SK-N-SH (cell line): ENCODE measurements around the gene CACNA2D4. TPM values are rescaled to one million over a fixed set of nuclear protein-coding genes. Genes with fewer than 3 reads are reported as not detected.

Source experiments
- CTCF ChIA-PET: fragments of 300-600, 350-600 bp; formaldehyde crosslinking; extraction: SDS; loops from one replicate; lab custom pipeline; 2021; lab: Yijun Ruan, JAX
- POLR2A ChIA-PET: fragments of 350-600 bp; sonication (Branson Sonifier 250); formaldehyde crosslinking; extraction: SDS; loops from one replicate; lab custom pipeline; 2020; ENCODE audit warnings: antibody characterized with exemption, inconsistent platforms; lab: Yijun Ruan, JAX
- DNase-seq: peaks from one replicate; pipeline ENCODE4 v3.0.0; 2012
- H2AFZ ChIP-seq: fragments of 200-600 bp; sonication (generic); 2 replicates; pipeline ENCODE4 v1.8.1; 2016; ENCODE audit warnings: antibody characterized with exemption, mild to moderate bottlenecking, low read depth
- H3F3A ChIP-seq: fragments of 200-600 bp; sonication (generic); replicated peaks from 2 replicates; pipeline ENCODE3; 2016; ENCODE audit warnings: antibody characterized with exemption, mild to moderate bottlenecking; ENCODE audit not compliant: insufficient read depth
- H3K27ac ChIP-seq, 2 experiments: fragments of 200-500 bp in 1 of 2; fragments of 200-600 bp in 1 of 2; sonication (Bioruptor generic) in 1 of 2; sonication (generic), shearing (Covaris generic) in 1 of 2; 2 replicates each; pipeline versions ENCODE4 v1.5.1 to v1.6.1; 2014 to 2016; ENCODE audit warnings: low read depth in 2 of 2, inconsistent platforms in 1 of 2, low read length in 1 of 2, mild to moderate bottlenecking in 1 of 2, mixed read lengths in 1 of 2
- H3K27me3 ChIP-seq: fragments of 200-600 bp; sonication (generic), shearing (Covaris generic); 2 replicates; pipeline ENCODE4 v1.6.1; 2016; ENCODE audit warnings: mixed run types; ENCODE audit not compliant: insufficient read depth
- H3K36me3 ChIP-seq, 2 experiments: fragments of 200-500 bp in 1 of 2; fragments of 200-600 bp in 1 of 2; sonication (Bioruptor generic) in 1 of 2; sonication (generic) in 1 of 2; replicated peaks in 1 of 2; 2 replicates each; pipeline versions ENCODE3 to v1.5.1; 2014 to 2016; ENCODE audit warnings: low read length in 1 of 2, mild to moderate bottlenecking in 1 of 2; ENCODE audit not compliant: insufficient read depth in 2 of 2, control insufficient read depth in 1 of 2
- H3K4me1 ChIP-seq, 2 experiments: fragments of 200-500 bp in 1 of 2; fragments of 200-600 bp in 1 of 2; sonication (Bioruptor generic) in 1 of 2; sonication (generic), shearing (Covaris generic) in 1 of 2; 2 replicates each; pipeline versions ENCODE4 v1.5.1 to v1.6.1; 2014 to 2016; ENCODE audit warnings: low read depth in 1 of 2, low read length in 1 of 2, mixed run types in 1 of 2; ENCODE audit not compliant: insufficient read depth in 2 of 2, control insufficient read depth in 1 of 2
- H3K4me2 ChIP-seq: fragments of 200-600 bp; sonication (generic), shearing (Covaris generic); 2 replicates; pipeline ENCODE4 v1.6.1; 2017; ENCODE audit warnings: mixed run types
- H3K4me3 ChIP-seq, 2 experiments: fragments of 200-500 bp in 1 of 2; fragments of 200-600 bp in 1 of 2; sonication (Bioruptor generic) in 1 of 2; sonication (generic), shearing (Covaris generic) in 1 of 2; 2 replicates each; pipeline versions ENCODE4 v1.5.1 to v1.8.1; 2014 to 2016; ENCODE audit warnings: low read depth in 2 of 2, inconsistent platforms in 1 of 2, low read length in 1 of 2, mild to moderate bottlenecking in 1 of 2, mixed read lengths in 1 of 2, moderate library complexity in 1 of 2
- H3K79me2 ChIP-seq: fragments of 200-600 bp; sonication (generic); 2 replicates; pipeline ENCODE4 v1.8.1; 2017; ENCODE audit warnings: mild to moderate bottlenecking; ENCODE audit not compliant: insufficient read depth
- H3K9ac ChIP-seq: fragments of 200-600 bp; sonication (generic); 2 replicates; pipeline ENCODE4 v1.6.1; 2017; ENCODE audit warnings: mixed run types
- H3K9me2 ChIP-seq: fragments of 200-600 bp; sonication (generic); 2 replicates; pipeline ENCODE4 v1.6.1; 2017; ENCODE audit warnings: mixed run types
- H3K9me3 ChIP-seq: fragments of 200-600 bp; sonication (generic); 2 replicates; pipeline ENCODE4 v1.6.1; 2017; ENCODE audit warnings: mixed run types, mild to moderate bottlenecking, moderate library complexity
- H4K20me1 ChIP-seq: fragments of 200-600 bp; sonication (generic); 2 replicates; pipeline ENCODE4 v1.6.1; 2017; ENCODE audit warnings: mild to moderate bottlenecking, mixed run types; ENCODE audit not compliant: insufficient read depth
- ELF1 ChIP-seq: IDR thresholded peaks from 2 replicates; pipeline ENCODE4 v1.4.0; 2012
- EZH2phosphoT487 ChIP-seq: fragments of 200-600 bp; sonication (generic); IDR thresholded peaks from 2 replicates; pipeline ENCODE4 v1.6.1; 2017; ENCODE audit warnings: low read depth, mixed run types, mild to moderate bottlenecking, antibody characterized with exemption, moderate library complexity, borderline replicate concordance
- FOSL2 ChIP-seq: IDR thresholded peaks from 2 replicates; pipeline ENCODE4 v1.4.0; 2012; ENCODE audit warnings: low read depth, mild to moderate bottlenecking, moderate library complexity, borderline replicate concordance
- FOXJ3 ChIP-seq: sonication (generic); formaldehyde crosslinking; IDR thresholded peaks from 2 replicates; pipeline ENCODE4 v1.5.1; 2020; ENCODE audit warnings: mild to moderate bottlenecking, missing genetic modification reagents
- FOXM1 ChIP-seq: IDR thresholded peaks from 2 replicates; pipeline ENCODE4 v1.4.0; 2012; ENCODE audit warnings: low read depth, mild to moderate bottlenecking
- GATA2 ChIP-seq: sonication (generic); formaldehyde crosslinking; IDR thresholded peaks from 2 replicates; pipeline ENCODE4 v1.5.0; 2020; ENCODE audit warnings: mild to moderate bottlenecking, missing genetic modification reagents
- NRF1 ChIP-seq: IDR thresholded peaks from 2 replicates; pipeline ENCODE4 v1.6.1; 2012; ENCODE audit warnings: low read depth, mild to moderate bottlenecking, low read length
- PBX3 ChIP-seq: IDR thresholded peaks from 2 replicates; pipeline ENCODE4; 2012
- POLR2AphosphoS5 ChIP-seq: IDR thresholded peaks from 2 replicates; pipeline ENCODE4 v1.6.1; 2012; ENCODE audit warnings: low read depth, low read length
- RFX5 ChIP-seq: IDR thresholded peaks from 2 replicates; pipeline ENCODE4 v1.6.1; 2012; ENCODE audit warnings: mild to moderate bottlenecking, improper control_type of control experiment, low read length
- RXRA ChIP-seq: IDR thresholded peaks from 2 replicates; pipeline ENCODE4 v1.4.0; 2012; ENCODE audit warnings: low read depth, mild to moderate bottlenecking, borderline replicate concordance
- TCF12 ChIP-seq: IDR thresholded peaks from 2 replicates; pipeline ENCODE4 v1.4.0; 2012
- USF2 ChIP-seq: fragments of 150-350 bp; IDR thresholded peaks from 2 replicates; pipeline ENCODE4 v1.6.1; 2017; ENCODE audit warnings: antibody characterized with exemption, low read length, low read depth, borderline replicate concordance
- YY1 ChIP-seq: IDR thresholded peaks from 2 replicates; pipeline ENCODE4 v1.4.0; 2012; ENCODE audit warnings: low read depth, mild to moderate bottlenecking
- WGBS: methylation state at CpG from one replicate; pipeline ENCODE4 v1.1.6; 2017; ENCODE audit warnings: low lambda C conversion rate; 5-methylcytosine and 5-hydroxymethylcytosine counted together
- polyA plus RNA-seq, 3 experiments: library from polyadenylated mRNA; depleted of rRNA; stranded (reverse); fragments of >200 nt; gene quantifications; 2 replicates each; pipeline ENCODE4 v1.2.3, GENCODE V29; 2012
- TF ChIP-seq, protein P1 (sequence below): IDR thresholded peaks from 2 replicates; pipeline ENCODE4 v1.4.0; 2012; ENCODE audit warnings: low read depth, borderline replicate concordance
- TF ChIP-seq, protein P2 (sequence below): fragments of 200-600 bp; sonication (generic); IDR thresholded peaks from 2 replicates; pipeline ENCODE4 v1.6.1; 2017; ENCODE audit warnings: antibody characterized with exemption, mild to moderate bottlenecking, moderate library complexity
- TF ChIP-seq, protein P3 (sequence below): IDR thresholded peaks from 2 replicates; pipeline ENCODE4 v1.4.0; 2012; ENCODE audit warnings: low read depth
- TF ChIP-seq, protein P4 (sequence below): fragments of 150-350 bp; IDR thresholded peaks from 2 replicates; pipeline ENCODE4 v1.6.1; 2016; ENCODE audit warnings: mild to moderate bottlenecking, low read depth, low read length
- TF ChIP-seq, protein P5 (sequence below): IDR thresholded peaks from 2 replicates; pipeline ENCODE4 v1.4.0; 2012; ENCODE audit warnings: low read depth, borderline replicate concordance

CACNA2D4 gene
- polyA plus RNA-seq, 1 of the 3 experiments (the other 2 are of a cell fraction): 0.02 TPM

GRCh38 chr12:1758376-1758775 lies 160.1 kb downstream of the CACNA2D4 start:
- no peak for DNase-seq
- no peaks in the 10 kb centered on the region for H4K20me1 ChIP-seq
- 96% methylated on average over 2 of the region's 2 CpGs for WGBS
- POLR2A ChIA-PET: no interaction called here
- H3F3A ChIP-seq: peaks cover 7% of the 10 kb centered on the region
- H3K36me3 ChIP-seq: peaks cover 19 to 27% of the 10 kb centered on the region in 2 experiments
- no peak overlapping the region for H2AFZ ChIP-seq
- CTCF ChIA-PET: interaction anchor here (1.3 kb wide), 1 partner anchor 32 kb away, joined by 3 read pairs; no protein-coding TSS in a partner anchor
- H3K79me2 ChIP-seq: peaks cover 17% of the 10 kb centered on the region; the same call in 1 of the 2 replicates
- TF ChIP-seq, protein P1, sequence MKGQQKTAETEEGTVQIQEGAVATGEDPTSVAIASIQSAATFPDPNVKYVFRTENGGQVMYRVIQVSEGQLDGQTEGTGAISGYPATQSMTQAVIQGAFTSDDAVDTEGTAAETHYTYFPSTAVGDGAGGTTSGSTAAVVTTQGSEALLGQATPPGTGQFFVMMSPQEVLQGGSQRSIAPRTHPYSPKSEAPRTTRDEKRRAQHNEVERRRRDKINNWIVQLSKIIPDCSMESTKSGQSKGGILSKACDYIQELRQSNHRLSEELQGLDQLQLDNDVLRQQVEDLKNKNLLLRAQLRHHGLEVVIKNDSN: no peak
- TF ChIP-seq FOXM1: no peak
- no peak for TF ChIP-seq POLR2AphosphoS5
- TF ChIP-seq NRF1: no peak
- no peak for TF ChIP-seq YY1
- TF ChIP-seq FOXJ3 (CRISPR knock-in tag): no peak
- TF ChIP-seq PBX3: no peak
- TF ChIP-seq, protein P2, sequence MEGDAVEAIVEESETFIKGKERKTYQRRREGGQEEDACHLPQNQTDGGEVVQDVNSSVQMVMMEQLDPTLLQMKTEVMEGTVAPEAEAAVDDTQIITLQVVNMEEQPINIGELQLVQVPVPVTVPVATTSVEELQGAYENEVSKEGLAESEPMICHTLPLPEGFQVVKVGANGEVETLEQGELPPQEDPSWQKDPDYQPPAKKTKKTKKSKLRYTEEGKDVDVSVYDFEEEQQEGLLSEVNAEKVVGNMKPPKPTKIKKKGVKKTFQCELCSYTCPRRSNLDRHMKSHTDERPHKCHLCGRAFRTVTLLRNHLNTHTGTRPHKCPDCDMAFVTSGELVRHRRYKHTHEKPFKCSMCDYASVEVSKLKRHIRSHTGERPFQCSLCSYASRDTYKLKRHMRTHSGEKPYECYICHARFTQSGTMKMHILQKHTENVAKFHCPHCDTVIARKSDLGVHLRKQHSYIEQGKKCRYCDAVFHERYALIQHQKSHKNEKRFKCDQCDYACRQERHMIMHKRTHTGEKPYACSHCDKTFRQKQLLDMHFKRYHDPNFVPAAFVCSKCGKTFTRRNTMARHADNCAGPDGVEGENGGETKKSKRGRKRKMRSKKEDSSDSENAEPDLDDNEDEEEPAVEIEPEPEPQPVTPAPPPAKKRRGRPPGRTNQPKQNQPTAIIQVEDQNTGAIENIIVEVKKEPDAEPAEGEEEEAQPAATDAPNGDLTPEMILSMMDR: no peak
- TF ChIP-seq, protein P3, sequence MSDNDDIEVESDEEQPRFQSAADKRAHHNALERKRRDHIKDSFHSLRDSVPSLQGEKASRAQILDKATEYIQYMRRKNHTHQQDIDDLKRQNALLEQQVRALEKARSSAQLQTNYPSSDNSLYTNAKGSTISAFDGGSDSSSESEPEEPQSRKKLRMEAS: no peak
- TF ChIP-seq FOSL2: no peak
- TF ChIP-seq USF2: no peak
- no peak for TF ChIP-seq EZH2phosphoT487
- H3K4me2 ChIP-seq: no peak overlapping the region
- no peaks in the 10 kb centered on the region for H3K9me2 ChIP-seq
- H3K27me3 ChIP-seq: no peaks in the 10 kb centered on the region
- H3K4me3 ChIP-seq: no peak overlapping the region
- H3K9me3 ChIP-seq: peaks cover 5% of the 10 kb centered on the region; the same call in 1 of the 2 replicates
- no peak overlapping the region for H3K27ac ChIP-seq
- H3K9ac ChIP-seq: no peak overlapping the region
- H3K4me1 ChIP-seq: no peaks in the 10 kb centered on the region; a peak in 1 of 4 replicates

GRCh38 chr12:1750300-1750699 lies 168.2 kb downstream of the CACNA2D4 start:
- H3K4me3 ChIP-seq: no peak overlapping the region
- ChIA-PET CTCF (no interaction called here), POLR2A (no interaction called here)
- peaks cover 47% of the 10 kb centered on the region; the same call in 1 of the 2 replicates for H3K79me2 ChIP-seq
- H3F3A ChIP-seq: peaks cover 6% of the 10 kb centered on the region
- no peak overlapping the region for H3K27ac ChIP-seq
- H3K9me2 ChIP-seq: no peaks in the 10 kb centered on the region
- H4K20me1 ChIP-seq: no peaks in the 10 kb centered on the region
- no peak overlapping the region for H3K4me2 ChIP-seq
- no peak overlapping the region for H2AFZ ChIP-seq
- H3K36me3 ChIP-seq: peaks cover 6 to 17% of the 10 kb centered on the region in 2 experiments
- H3K4me1 ChIP-seq: no peaks in the 10 kb centered on the region
- no peaks in the 10 kb centered on the region for H3K27me3 ChIP-seq
- H3K9me3 ChIP-seq: peaks cover 13% of the 10 kb centered on the region; the same call in 1 of the 2 replicates
- DNase-seq: no peak
- H3K9ac ChIP-seq: no peak overlapping the region
- 97% methylated on average over 3 of the region's 3 CpGs for WGBS
- TF ChIP-seq TCF12 (no peak), POLR2AphosphoS5 (no peak), ELF1 (no peak), NRF1 (no peak), GATA2 (CRISPR knock-in tag) (no peak), RFX5 (no peak), RXRA (no peak), USF2 (no peak)
- TF ChIP-seq, protein P4, sequence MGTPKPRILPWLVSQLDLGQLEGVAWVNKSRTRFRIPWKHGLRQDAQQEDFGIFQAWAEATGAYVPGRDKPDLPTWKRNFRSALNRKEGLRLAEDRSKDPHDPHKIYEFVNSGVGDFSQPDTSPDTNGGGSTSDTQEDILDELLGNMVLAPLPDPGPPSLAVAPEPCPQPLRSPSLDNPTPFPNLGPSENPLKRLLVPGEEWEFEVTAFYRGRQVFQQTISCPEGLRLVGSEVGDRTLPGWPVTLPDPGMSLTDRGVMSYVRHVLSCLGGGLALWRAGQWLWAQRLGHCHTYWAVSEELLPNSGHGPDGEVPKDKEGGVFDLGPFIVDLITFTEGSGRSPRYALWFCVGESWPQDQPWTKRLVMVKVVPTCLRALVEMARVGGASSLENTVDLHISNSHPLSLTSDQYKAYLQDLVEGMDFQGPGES: no peak
- TF ChIP-seq, protein P5, sequence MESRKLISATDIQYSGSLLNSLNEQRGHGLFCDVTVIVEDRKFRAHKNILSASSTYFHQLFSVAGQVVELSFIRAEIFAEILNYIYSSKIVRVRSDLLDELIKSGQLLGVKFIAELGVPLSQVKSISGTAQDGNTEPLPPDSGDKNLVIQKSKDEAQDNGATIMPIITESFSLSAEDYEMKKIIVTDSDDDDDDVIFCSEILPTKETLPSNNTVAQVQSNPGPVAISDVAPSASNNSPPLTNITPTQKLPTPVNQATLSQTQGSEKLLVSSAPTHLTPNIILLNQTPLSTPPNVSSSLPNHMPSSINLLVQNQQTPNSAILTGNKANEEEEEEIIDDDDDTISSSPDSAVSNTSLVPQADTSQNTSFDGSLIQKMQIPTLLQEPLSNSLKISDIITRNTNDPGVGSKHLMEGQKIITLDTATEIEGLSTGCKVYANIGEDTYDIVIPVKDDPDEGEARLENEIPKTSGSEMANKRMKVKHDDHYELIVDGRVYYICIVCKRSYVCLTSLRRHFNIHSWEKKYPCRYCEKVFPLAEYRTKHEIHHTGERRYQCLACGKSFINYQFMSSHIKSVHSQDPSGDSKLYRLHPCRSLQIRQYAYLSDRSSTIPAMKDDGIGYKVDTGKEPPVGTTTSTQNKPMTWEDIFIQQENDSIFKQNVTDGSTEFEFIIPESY: no peak
